Measurements from ENCODE around the gene PDE5A. TPM values are rescaled to one million over a fixed set of nuclear protein-coding genes. Genes with fewer than 3 reads are reported as not detected.
"Not testable (repeated sequence)": the region's sequence is repeated elsewhere in the genome, so short reads cannot be mapped to it uniquely, and the experiment has no call there.

The PDE5A gene
- polyA plus RNA-seq, 4 donors = 43.2 to 55.7 (median 47.4) TPM

DNA sequence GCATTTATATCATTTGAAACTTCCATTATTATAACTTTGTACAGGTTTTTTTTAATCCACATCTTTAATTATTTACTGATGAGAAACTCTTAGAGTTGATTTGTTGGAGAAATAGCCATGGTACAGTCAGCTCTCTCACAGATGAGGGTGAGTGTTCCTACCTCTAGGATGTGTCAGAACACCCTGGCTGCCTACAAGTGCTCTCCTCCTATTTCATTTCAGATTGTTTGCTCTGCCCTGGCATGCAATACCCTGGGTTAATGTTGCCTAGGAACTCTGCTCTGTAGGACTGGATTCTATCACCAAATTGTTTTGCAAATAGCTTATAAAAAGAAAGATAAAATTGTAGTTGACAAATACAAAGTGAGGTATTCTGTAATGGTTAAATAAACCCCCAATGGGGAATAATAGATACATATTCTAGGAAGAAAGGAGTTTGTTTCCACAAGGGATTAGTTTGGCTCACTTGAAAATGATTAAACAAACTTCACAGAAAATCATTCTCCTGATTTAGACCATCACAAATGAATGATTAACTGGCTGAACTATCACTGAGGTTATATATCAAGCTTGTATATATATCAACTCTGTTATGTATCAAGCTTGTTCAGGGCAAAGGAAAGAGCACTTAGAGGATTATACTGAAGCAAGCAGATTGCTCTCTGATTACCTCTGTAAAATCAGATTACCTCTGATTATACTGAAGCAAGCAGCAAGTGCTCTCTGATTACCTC, 150.0 kb downstream of the PDE5A start:
- DNase-seq (ENCODE audit: low read depth in 4 of 4, low spot score in 2 of 4) = no peak

DNA sequence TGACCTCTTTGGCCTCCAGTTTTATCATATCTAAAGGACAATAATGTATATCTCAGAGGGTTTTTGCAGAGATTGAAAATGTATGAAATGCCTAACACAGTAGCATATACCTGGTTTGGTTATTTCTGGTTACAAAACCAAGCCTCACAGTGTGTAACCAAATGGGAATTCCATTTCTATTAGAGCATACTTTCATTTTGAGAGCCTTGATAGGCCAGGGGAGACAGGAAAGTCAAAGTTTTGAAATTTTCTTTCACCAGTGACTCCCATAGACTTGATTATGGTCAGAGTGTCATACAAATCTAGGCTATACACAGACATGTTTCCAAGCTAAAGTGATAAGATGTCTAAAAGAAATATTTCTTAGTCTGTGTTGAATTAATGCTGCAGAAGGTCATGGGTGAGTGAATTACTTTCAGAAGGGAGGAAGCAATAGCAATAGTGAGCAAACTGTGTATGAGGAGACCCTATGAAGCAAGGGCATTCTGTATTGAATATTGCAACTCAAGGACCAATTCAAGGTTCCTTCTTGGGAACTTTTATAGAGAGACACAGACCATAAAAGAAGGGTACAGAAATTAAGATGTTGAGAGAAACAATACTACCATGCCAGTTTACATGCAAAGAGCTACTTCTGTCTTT, 151.1 kb downstream of the PDE5A start:
- DNase-seq (ENCODE audit: low read depth in 4 of 4, low spot score in 2 of 4) = no peak

DNA sequence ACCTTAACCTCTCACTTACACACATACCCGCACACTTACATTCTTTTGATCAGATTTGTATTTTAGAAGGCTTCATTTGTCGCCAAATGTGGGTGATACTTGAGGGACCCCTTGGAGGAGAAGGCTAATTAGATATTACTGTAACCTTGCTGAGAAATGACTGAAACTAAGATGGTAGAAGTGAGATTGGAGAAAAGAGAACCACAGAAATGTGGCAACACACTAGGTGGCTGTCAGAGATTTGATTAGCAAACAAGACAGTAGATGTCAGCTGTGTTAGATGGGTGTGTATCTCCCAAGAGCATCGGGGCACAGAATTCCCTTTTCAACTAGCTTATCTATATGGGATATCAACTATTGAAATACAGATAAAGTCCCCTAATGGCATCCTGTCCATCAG, 157.3 kb downstream of the PDE5A start:
- no peak for DNase-seq (ENCODE audit: low read depth in 4 of 4, low spot score in 2 of 4)

DNA sequence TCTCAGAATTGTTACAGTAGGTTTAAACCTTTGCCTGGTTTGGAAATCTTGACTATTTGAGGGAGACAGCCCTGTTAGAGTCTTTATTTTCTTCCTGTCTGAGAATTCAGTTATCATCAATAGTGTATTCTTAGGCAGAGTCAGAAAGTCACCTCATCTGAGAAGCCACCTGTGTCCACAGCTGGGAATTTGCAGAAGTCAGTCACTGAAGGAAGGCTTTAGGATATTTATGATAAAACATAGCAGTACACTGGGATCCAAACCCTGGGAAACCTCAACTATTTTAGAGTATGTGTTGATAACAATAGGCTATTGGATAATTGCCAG, 157.9 kb downstream of the PDE5A start:
- not testable (repeated sequence) for DNase-seq (ENCODE audit: low read depth in 4 of 4, low spot score in 2 of 4)

DNA sequence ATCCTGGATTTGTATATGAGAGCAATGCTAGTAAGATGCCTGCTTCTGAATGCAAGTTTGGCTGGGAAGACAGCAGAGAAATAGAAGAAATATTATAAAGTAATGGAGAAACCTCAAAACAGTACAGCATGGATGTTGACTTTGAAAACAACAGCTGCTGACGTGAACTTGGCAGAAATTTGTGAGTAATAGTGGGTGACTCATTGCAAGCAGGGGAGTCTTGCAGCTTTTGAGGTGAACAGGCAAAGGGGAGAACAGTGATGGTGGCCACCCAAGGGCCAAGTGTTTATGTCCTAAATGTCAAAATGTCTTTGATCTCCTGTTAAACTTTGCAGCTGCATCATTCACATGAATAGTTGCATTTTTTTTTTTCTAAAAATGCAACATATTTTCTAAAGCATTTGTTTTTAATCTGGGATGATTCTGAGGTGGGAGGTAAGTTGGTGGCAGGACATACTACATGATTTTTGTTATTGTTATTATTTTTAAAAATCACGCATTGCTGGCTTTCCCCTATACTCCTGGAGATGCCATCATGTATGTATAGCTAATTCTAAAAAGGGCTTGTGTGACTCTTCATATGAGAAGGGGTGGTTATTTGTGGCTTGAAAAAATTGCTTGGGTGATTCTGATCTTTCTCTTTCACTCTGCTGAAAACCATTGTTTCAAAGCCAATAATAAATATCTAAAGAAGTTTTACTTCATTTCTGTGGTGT, 158.4 kb downstream of the PDE5A start:
- DNase-seq (ENCODE audit: low read depth in 4 of 4, low spot score in 2 of 4) = not testable (repeated sequence)

DNA sequence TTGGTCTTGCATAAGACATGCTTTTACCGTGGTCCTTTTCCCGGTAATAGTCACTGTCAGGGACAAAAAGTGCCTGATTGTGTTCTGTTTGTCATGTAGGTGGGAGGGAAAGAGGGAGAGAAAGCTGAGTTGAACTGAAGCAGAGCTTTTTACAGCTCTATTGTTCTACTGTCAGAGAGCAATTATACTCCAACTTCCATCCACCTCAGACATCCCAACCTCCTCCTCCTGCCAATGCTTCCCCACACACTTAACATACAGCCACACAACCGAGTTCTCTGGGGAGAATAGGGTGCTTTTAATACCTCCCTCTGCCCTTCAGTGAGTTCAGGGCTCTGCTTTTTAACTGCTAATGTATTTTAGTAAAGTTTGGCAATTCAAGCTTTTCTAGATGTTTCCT, 159.6 kb downstream of the PDE5A start:
- not testable (repeated sequence) for DNase-seq (ENCODE audit: low read depth in 4 of 4, low spot score in 2 of 4)

DNA sequence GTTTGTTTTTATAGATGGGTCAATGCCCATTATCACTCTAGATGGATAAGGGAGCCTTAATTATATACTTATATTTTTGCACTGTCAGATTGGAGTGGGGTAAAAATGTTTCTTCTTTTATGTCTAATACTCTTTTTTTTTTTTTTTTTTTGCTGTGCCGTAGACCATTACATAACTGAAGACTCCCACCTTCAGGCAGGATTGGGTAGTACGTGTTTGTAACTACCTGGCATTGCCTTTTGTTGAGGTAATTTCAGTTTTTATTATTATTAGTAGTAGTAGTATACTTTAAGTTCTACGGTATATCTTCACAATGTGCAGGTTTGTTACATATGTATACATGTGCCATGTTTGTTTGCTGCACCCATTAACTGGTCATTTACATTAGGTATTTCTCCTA, 165.9 kb downstream of the PDE5A start:
- not testable (repeated sequence) for DNase-seq (ENCODE audit: low read depth in 4 of 4, low spot score in 2 of 4)

DNA sequence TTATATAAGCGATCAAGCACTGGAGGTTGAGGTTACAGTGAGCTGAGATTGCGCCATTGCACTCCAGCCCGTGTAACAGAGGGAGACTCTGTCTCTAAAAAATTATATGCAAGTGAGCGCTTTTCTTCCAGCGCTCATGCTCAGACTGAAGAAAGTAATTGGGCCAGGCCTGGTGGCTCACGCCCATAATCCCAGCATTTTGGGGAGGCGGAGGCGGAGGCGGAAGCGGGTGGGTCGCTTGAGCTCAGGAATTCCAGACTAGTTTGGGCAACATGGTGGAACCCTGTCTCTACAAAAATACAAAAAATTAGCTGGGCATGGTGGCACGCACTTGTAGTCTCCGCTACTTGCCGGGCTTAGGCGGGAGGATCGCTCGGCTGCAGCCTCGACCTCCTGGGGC, 172.9 kb downstream of the PDE5A start:
- DNase-seq (ENCODE audit: low read depth in 4 of 4, low spot score in 2 of 4) = not testable (repeated sequence)

DNA sequence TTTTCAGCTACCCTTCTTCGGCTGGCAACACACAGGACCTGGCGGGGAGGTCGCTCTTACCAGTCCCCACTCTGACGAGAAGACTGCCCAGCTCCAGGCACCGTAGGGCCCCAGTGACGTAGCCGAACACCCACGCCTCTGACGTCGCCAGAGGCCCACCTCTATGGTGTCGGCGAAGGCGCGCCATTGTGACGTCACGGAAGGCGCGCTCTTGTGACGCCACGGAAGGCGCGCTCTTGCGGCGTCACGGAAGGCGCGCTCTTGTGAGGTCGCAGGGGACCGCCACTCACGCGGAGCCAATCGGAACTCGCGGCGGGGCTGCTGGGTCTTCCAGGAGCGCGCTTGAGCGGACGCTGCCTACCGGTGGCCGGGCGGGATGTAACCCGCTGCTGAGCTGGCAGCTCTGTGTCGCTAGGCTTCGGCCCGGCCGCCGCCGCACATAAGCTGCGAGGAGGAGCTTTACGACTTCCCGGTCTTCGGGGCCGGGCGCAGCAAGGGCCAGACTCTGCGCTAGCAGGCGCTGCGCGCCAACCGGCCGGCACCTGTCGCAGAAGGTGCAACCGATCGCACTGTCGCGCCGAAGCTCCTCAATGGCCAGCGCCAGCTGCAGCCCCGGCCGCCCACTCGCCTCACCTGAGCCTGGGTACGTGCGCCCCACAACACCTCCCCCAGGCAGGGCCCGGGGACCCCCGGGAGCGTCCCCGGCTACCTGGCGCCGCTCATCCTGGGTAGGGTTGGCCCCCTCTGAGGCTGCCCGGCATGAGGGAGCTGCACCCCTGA, 173.9 kb downstream of the PDE5A start:
- peak; percentile 84 to 96 (median 89) for DNase-seq (ENCODE audit: low read depth in 4 of 4, low spot score in 2 of 4)

DNA sequence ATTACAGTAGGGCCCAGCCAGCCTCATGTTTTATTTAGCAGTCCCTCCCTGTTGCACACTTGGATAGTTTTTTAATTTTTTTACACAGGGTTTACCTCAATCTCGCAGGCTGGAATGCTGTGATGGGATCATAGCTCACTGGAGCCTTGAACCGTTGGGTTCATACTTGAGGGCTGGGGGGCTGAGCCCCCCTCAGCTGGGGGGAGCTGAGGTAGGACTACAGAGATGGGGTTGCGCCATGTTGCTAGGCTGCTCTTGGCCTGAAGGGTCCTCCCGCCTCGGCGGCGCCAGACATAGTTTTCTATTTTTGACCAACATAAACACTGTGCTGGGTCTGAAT, 174.5 kb downstream of the PDE5A start:
- DNase-seq (ENCODE audit: low read depth in 4 of 4, low spot score in 2 of 4) = not testable (repeated sequence)

DNA sequence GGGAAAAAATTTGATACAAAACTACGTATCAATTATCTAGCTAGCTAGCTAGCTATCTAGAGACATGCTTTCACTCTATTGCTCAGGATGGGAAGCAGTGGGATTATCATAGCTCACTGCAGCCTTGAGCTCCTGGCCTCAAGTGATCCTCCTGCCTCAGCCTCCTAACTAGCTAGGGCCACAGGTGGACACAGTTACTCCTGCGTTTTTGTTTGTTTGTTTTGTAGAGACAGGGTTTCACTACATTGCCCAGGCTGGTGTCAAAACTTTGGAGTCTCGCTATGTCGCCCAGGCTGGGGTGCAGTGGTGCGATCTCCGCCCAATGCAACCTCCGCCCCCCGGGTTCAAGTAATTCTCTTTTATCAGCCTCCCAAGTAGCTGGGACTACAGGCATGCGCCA, 175.3 kb downstream of the PDE5A start:
- DNase-seq (ENCODE audit: low read depth in 4 of 4, low spot score in 2 of 4) = not testable (repeated sequence)

DNA sequence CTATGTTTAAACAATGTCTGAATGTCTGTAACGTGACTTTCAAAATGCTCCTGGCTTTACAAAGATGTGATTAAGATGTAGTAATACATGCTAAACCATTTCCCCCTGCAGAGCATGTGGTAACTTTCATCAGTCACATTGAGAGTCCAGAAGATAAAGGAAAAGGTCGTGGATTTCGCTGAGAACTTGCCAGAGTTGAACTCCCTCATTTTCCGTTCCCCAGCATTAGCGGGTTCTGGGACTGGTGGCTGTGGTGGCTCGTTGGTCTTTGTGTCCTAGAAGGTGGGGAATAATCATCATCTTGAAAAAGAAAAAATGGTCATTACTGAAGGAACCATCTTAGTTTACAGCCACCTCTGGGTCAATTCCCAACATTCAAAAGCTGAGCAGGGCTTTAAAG, 178.8 kb downstream of the PDE5A start:
- not testable (repeated sequence) for DNase-seq (ENCODE audit: low read depth in 4 of 4, low spot score in 2 of 4)
